HL-60/S4 (cell line): ENCODE measurements around the gene ABCA2.

ENCODE experiments used
- in situ Hi-C: fragments of 300-500 bp; cut with MboI; formaldehyde crosslinking; loops from 2 replicates; pipeline ENCODE4 v1.14.3; 2022; ENCODE audit warnings: low sequenced_read_pairs

Gene ABCA2

GRCh38 chr9:137027369-137028262 lies at the start of gene ABCA2:
Gene ABCA2 (minus strand): TSS chr9:137028237. CDS start chr9:137028140, 97 bp downstream.
- in situ Hi-C loops: loop anchor here (25.0 kb wide), 1 partner anchor 240 kb away; the partner anchor contains the start of genes CCDC183 and TMEM141

GRCh38 chr9:137077010-137077747 lies 49.1 kb upstream of the ABCA2 start, which contains the start of gene UAP1L1:
Gene UAP1L1 (plus strand): TSS chr9:137077517. CDS start chr9:137077533, 16 bp downstream.
- in situ Hi-C loops: no loop called here

GRCh38 chr9:137076636-137077009 lies 48.6 kb upstream of the ABCA2 start:
- in situ Hi-C loops: no loop called here

GRCh38 chr9:137075275-137075775 lies 47.3 kb upstream of the ABCA2 start:
- in situ Hi-C loops: no loop called here

GRCh38 chr9:137074657-137075274 lies 46.7 kb upstream of the ABCA2 start:
- in situ Hi-C loops: no loop called here

- in situ Hi-C loops: no loop called here
Observed at GRCh38 chr9:137073992-137074399, 46.0 kb upstream of the ABCA2 start.

- in situ Hi-C loops: no loop called here
Observed at GRCh38 chr9:137071282-137071681, 43.2 kb upstream of the ABCA2 start.

- in situ Hi-C loops: no loop called here
Observed at GRCh38 chr9:137070906-137071275, 42.9 kb upstream of the ABCA2 start.

GRCh38 chr9:137070201-137070905 lies 42.3 kb upstream of the ABCA2 start, which contains the start of gene SAPCD2:
Gene SAPCD2 (minus strand): TSS chr9:137070557. CDS start chr9:137070460, 97 bp downstream.
- in situ Hi-C loops: no loop called here

GRCh38 chr9:137069508-137070091 lies 41.6 kb upstream of the ABCA2 start:
- in situ Hi-C loops: no loop called here

GRCh38 chr9:137068539-137069507 lies 40.8 kb upstream of the ABCA2 start:
- in situ Hi-C loops: no loop called here

GRCh38 chr9:137067860-137068538 lies 40.0 kb upstream of the ABCA2 start:
- in situ Hi-C loops: no loop called here

GRCh38 chr9:137066096-137066861 lies 38.2 kb upstream of the ABCA2 start:
- in situ Hi-C loops: no loop called here

GRCh38 chr9:137065336-137065967 lies 37.4 kb upstream of the ABCA2 start:
- in situ Hi-C loops: no loop called here

GRCh38 chr9:137064880-137065164 lies 36.8 kb upstream of the ABCA2 start:
- in situ Hi-C loops: no loop called here

GRCh38 chr9:137064027-137064879 lies 36.2 kb upstream of the ABCA2 start:
- in situ Hi-C loops: no loop called here
